ENCODE results near the gene FNDC7. TPM values are rescaled to one million over a fixed set of nuclear protein-coding genes. Genes with fewer than 3 reads are reported as not detected.
A peak's percentile ranks its signal among the peaks of the same experiment; 100 is the strongest.

The FNDC7 gene
- total and polyA plus RNA-seq, 9 of the 15 experiments (the other 6 are each of a cell fraction or from before 2014, with no cell fraction given) = not detected

DNA sequence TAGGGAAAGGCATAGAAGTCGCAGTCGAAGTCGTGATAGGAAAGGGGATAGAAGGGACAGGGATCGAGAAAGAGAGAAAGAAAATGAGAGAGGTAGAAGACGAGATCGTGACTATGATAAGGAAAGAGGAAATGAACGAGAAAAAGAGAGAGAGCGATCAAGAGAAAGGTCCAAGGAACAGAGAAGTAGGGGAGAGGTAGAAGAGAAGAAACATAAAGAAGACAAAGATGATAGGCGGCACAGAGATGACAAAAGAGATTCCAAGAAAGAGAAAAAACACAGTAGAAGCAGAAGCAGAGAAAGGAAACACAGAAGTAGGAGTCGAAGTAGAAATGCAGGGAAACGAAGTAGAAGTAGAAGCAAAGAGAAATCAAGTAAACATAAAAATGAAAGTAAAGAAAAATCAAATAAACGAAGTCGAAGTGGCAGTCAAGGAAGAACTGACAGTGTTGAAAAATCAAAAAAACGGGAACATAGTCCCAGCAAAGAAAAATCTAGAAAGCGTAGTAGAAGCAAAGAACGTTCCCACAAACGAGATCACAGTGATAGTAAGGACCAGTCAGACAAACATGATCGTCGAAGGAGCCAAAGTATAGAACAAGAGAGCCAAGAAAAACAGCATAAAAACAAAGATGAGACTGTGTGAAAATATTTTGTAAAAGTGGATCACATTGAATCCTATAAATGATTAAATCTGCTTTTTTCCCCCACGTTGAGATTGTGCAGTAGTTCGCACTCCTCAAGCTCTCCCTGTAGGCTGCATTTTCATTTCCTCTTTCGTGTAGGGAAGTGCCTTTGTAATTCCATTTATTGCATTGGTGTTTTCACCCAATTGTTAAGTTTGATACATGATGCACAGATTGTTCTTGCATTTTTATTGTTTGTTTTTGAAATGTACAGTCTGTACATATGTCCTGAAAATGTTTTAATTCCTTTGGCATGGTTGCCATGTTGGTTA is 13.1 kb upstream of the FNDC7 start (continued):
- TF ChIP-seq EWSR1 (IDR thresholded peaks at IDR 0.05; ENCODE audit: borderline replicate concordance, low read depth, partially characterized antibody) (no peak), PHB2 (IDR thresholded peaks at IDR 0.05; ENCODE audit: low read depth) (peak; percentile 11; the same call in 1 of the 2 replicates), KAT8 (IDR thresholded peaks at IDR 0.05; ENCODE audit: low read depth) (no peak), ZNF121 (CRISPR knock-in tag; conservative IDR thresholded peaks at IDR 0.05) (no peak), RBM17 (IDR thresholded peaks at IDR 0.05; ENCODE audit: borderline replicate concordance, low read depth, low read length) (no peak), ZNF41 (CRISPR knock-in tag; conservative IDR thresholded peaks at IDR 0.05) (no peak), NBN (IDR thresholded peaks at IDR 0.05; ENCODE audit: low read depth) (peak; percentile 59; the same call in 1 of the 2 replicates), TAL1 (IDR thresholded peaks at IDR 0.05) (no peak), THRAP3 (IDR thresholded peaks at IDR 0.05; ENCODE audit: borderline replicate concordance) (peak; percentile 79; the same call in 1 of the 2 replicates), SMARCA4 (IDR thresholded peaks at IDR 0.05) (0 out of 2 replicates have a peak, but pooled peaks have one; percentile 18), MTA2 (IDR thresholded peaks at IDR 0.05; ENCODE audit: low read depth) (peak; percentile 31; the same call in 1 of the 2 replicates), GABPB1 (CRISPR knock-in tag; IDR thresholded peaks at IDR 0.05) (no peak), CCNT2 (IDR thresholded peaks at IDR 0.05; ENCODE audit: borderline replicate concordance, extremely low read depth, insufficient read length, low read depth, low read length) (no peak), ARHGAP35 (IDR thresholded peaks at IDR 0.05; ENCODE audit: partially characterized antibody) (peak; percentile 58)
- TF ChIP-seq, protein P1, sequence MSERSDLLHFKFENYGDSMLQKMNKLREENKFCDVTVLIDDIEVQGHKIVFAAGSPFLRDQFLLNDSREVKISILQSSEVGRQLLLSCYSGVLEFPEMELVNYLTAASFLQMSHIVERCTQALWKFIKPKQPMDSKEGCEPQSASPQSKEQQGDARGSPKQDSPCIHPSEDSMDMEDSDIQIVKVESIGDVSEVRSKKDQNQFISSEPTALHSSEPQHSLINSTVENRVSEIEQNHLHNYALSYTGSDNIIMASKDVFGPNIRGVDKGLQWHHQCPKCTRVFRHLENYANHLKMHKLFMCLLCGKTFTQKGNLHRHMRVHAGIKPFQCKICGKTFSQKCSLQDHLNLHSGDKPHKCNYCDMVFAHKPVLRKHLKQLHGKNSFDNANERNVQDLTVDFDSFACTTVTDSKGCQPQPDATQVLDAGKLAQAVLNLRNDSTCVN (CRISPR knock-in tag; IDR thresholded peaks at IDR 0.05) = peak; percentile 66; the same call in 1 of the 2 replicates
- TF ChIP-seq, protein P2, sequence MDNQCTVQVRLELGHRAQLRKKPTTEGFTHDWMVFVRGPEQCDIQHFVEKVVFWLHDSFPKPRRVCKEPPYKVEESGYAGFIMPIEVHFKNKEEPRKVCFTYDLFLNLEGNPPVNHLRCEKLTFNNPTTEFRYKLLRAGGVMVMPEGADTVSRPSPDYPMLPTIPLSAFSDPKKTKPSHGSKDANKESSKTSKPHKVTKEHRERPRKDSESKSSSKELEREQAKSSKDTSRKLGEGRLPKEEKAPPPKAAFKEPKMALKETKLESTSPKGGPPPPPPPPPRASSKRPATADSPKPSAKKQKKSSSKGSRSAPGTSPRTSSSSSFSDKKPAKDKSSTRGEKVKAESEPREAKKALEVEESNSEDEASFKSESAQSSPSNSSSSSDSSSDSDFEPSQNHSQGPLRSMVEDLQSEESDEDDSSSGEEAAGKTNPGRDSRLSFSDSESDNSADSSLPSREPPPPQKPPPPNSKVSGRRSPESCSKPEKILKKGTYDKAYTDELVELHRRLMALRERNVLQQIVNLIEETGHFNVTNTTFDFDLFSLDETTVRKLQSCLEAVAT (IDR thresholded peaks at IDR 0.05) = peak; percentile 57 to 70; a peak in 2 of 4 replicates
- TF ChIP-seq, protein P3, sequence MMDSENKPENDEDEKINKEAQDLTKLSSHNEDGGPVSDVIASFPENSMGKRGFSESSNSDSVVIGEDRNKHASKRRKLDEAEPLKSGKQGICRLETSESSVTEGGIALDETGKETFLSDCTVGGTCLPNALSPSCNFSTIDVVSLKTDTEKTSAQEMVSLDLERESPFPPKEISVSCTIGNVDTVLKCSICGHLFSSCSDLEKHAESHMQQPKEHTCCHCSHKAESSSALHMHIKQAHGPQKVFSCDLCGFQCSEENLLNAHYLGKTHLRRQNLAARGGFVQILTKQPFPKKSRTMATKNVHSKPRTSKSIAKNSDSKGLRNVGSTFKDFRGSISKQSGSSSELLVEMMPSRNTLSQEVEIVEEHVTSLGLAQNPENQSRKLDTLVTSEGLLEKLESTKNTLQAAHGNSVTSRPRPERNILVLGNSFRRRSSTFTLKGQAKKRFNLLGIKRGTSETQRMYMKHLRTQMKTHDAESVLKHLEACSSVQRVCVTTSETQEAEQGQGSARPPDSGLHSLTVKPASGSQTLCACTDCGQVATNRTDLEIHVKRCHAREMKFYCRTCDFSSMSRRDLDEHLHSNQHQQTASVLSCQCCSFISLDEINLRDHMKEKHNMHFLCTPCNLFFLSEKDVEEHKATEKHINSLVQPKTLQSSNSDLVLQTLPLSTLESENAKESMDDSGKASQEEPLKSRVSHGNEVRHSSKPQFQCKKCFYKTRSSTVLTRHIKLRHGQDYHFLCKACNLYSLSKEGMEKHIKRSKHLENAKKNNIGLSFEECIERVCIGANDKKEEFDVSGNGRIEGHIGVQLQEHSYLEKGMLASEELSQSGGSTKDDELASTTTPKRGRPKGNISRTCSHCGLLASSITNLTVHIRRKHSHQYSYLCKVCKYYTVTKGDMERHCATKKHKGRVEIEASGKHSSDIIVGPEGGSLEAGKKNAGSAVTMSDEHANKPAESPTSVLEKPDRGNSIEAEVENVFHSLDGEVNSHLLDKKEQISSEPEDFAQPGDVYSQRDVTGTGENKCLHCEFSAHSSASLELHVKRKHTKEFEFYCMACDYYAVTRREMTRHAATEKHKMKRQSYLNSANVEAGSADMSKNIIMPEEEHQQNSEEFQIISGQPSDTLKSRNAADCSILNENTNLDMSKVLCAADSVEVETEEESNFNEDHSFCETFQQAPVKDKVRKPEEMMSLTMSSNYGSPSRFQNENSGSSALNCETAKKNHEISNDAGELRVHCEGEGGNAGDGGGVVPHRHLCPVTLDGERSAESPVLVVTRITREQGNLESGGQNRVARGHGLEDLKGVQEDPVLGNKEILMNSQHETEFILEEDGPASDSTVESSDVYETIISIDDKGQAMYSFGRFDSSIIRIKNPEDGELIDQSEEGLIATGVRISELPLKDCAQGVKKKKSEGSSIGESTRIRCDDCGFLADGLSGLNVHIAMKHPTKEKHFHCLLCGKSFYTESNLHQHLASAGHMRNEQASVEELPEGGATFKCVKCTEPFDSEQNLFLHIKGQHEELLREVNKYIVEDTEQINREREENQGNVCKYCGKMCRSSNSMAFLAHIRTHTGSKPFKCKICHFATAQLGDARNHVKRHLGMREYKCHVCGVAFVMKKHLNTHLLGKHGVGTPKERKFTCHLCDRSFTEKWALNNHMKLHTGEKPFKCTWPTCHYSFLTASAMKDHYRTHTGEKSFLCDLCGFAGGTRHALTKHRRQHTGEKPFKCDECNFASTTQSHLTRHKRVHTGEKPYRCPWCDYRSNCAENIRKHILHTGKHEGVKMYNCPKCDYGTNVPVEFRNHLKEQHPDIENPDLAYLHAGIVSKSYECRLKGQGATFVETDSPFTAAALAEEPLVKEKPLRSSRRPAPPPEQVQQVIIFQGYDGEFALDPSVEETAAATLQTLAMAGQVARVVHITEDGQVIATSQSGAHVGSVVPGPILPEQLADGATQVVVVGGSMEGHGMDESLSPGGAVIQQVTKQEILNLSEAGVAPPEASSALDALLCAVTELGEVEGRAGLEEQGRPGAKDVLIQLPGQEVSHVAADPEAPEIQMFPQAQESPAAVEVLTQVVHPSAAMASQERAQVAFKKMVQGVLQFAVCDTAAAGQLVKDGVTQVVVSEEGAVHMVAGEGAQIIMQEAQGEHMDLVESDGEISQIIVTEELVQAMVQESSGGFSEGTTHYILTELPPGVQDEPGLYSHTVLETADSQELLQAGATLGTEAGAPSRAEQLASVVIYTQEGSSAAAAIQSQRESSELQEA (IDR thresholded peaks at IDR 0.05; ENCODE audit: low read depth) = 0 out of 2 replicates have a peak, but pooled peaks have one; percentile 22
